ENCODE results near the gene ACTN1.
A peak's percentile ranks its signal among the peaks of the same experiment; 100 is the strongest.

Gene ACTN1

GRCh38 chr14:68955851-68956179 lies 23.3 kb downstream of the ACTN1 start:
- no peak for TF ChIP-seq CTCF (IDR thresholded peaks at IDR 0.05; ENCODE audit: low read depth, low read length)
- no peak overlapping the region for H3K4me3 ChIP-seq (ENCODE audit: low read depth, low read length)

GRCh38 chr14:68955164-68955850 lies 23.8 kb downstream of the ACTN1 start:
- no peak for TF ChIP-seq CTCF (IDR thresholded peaks at IDR 0.05; ENCODE audit: low read depth, low read length)
- no peak overlapping the region for H3K4me3 ChIP-seq (ENCODE audit: low read depth, low read length)

GRCh38 chr14:68953196-68953555 lies 25.9 kb downstream of the ACTN1 start:
- TF ChIP-seq CTCF (IDR thresholded peaks at IDR 0.05; ENCODE audit: low read depth, low read length), result no peak
- H3K4me3 ChIP-seq (ENCODE audit: low read depth, low read length), result peak overlapping the region; percentile 25; the same call in 1 of the 2 replicates

GRCh38 chr14:68952531-68953195 lies 26.4 kb downstream of the ACTN1 start:
- peak overlapping the region; percentile 31 for H3K4me3 ChIP-seq (ENCODE audit: low read depth, low read length)
- TF ChIP-seq CTCF (IDR thresholded peaks at IDR 0.05; ENCODE audit: low read depth, low read length), result no peak

- no peak for TF ChIP-seq CTCF (IDR thresholded peaks at IDR 0.05; ENCODE audit: low read depth, low read length)
- H3K4me3 ChIP-seq (ENCODE audit: low read depth, low read length), result peak overlapping the region; percentile 31
Observed at GRCh38 chr14:68951800-68952530, 27.1 kb downstream of the ACTN1 start.

- TF ChIP-seq CTCF (IDR thresholded peaks at IDR 0.05; ENCODE audit: low read depth, low read length), result no peak
- H3K4me3 ChIP-seq (ENCODE audit: low read depth, low read length), result no peak overlapping the region
Observed at GRCh38 chr14:68951035-68951797, 27.9 kb downstream of the ACTN1 start.

Data from WI38 (cell line).